ENCODE data around the gene MOGAT1. TPM values are rescaled to one million over a fixed set of nuclear protein-coding genes. Genes with fewer than 3 reads are reported as not detected.

The MOGAT1 gene
- total RNA-seq, 1 experiment from 2014 or later, result 0.22 TPM

DNA sequence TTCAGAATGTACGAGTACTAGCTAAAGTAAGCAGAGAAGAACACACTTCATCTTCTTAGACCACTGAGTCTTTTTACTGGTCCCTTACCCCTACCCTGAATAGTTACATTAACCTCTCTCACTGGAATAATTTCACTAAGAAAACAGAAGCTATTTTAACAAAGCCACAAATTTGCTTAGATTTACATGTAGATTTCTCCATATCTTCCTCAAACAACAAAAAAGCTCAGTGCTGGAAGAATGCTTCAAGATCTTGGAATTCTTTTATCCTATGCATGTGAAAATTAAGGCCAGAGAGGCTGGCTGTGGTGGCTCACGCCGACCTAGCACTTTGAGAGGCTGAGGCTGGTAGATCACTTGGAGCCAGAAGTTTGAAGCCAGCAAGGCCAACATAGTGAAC lies 35.2 kb downstream of the MOGAT1 start:
- ChIA-PET POLR2A (no interaction called here), RAD21 (ENCODE audit: low non-redundant PET in 1 of 2, low total read pairs in 2 of 2, uncharacterized antibody in 2 of 2, unreplicated experiment in 2 of 2) (no interaction called here), CTCF (interaction anchor here (3.3 to 4.1 kb wide), 2 partner anchors 195 to 233 kb away, joined by 15 to 52 read pairs; no protein-coding TSS in a partner anchor)
- no peaks in the 10 kb centered on the region for H3K9me3 ChIP-seq (ENCODE audit: control insufficient read depth in 1 of 2, insufficient read depth in 1 of 2, low read depth in 1 of 2, low read length in 2 of 2)
- TF ChIP-seq EZH2 (IDR thresholded peaks at IDR 0.05) (no peak), YY1 (IDR thresholded peaks at IDR 0.05; ENCODE audit: extremely low read depth, insufficient replicate concordance, low read depth, low read length) (no peak), FOSL1 (IDR thresholded peaks at IDR 0.05; ENCODE audit: low read depth) (no peak), RAD21 (IDR thresholded peaks at IDR 0.05; ENCODE audit: low read depth) (no peak), JUND (IDR thresholded peaks at IDR 0.05) (no peak), EGR1 (IDR thresholded peaks at IDR 0.05; ENCODE audit: low read depth) (no peak), TCF7L2 (IDR thresholded peaks at IDR 0.05; ENCODE audit: borderline replicate concordance, extremely low read depth, insufficient read depth, insufficient read length) (no peak), SP1 (IDR thresholded peaks at IDR 0.05; ENCODE audit: low read depth) (no peak), POLR2AphosphoS5 (IDR thresholded peaks at IDR 0.05; ENCODE audit: low read depth, low read length) (no peak), CEBPB (IDR thresholded peaks at IDR 0.05; ENCODE audit: low read depth) (no peak), ELF1 (IDR thresholded peaks at IDR 0.05; ENCODE audit: borderline replicate concordance, low read depth) (no peak), ZFX (IDR thresholded peaks at IDR 0.05) (no peak), SIN3A (IDR thresholded peaks at IDR 0.05; ENCODE audit: low read depth) (no peak), POLR2A (IDR thresholded peaks at IDR 0.05; ENCODE audit: borderline replicate concordance, extremely low read depth, insufficient read depth, insufficient read length) (no peak), ZNF274 (IDR thresholded peaks at IDR 0.05; ENCODE audit: low read depth, low read length) (no peak)
- TF ChIP-seq, protein P1, sequence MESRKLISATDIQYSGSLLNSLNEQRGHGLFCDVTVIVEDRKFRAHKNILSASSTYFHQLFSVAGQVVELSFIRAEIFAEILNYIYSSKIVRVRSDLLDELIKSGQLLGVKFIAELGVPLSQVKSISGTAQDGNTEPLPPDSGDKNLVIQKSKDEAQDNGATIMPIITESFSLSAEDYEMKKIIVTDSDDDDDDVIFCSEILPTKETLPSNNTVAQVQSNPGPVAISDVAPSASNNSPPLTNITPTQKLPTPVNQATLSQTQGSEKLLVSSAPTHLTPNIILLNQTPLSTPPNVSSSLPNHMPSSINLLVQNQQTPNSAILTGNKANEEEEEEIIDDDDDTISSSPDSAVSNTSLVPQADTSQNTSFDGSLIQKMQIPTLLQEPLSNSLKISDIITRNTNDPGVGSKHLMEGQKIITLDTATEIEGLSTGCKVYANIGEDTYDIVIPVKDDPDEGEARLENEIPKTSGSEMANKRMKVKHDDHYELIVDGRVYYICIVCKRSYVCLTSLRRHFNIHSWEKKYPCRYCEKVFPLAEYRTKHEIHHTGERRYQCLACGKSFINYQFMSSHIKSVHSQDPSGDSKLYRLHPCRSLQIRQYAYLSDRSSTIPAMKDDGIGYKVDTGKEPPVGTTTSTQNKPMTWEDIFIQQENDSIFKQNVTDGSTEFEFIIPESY (IDR thresholded peaks at IDR 0.05; ENCODE audit: extremely low read depth, insufficient replicate concordance, low read length), result no peak
- TF ChIP-seq, protein P2, sequence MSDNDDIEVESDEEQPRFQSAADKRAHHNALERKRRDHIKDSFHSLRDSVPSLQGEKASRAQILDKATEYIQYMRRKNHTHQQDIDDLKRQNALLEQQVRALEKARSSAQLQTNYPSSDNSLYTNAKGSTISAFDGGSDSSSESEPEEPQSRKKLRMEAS (IDR thresholded peaks at IDR 0.05), result no peak
- no TSS peak for BruUV-seq (replicated peaks)
- H3K9me2 ChIP-seq (ENCODE audit: insufficient read depth), result no peaks in the 10 kb centered on the region
- no peaks in the 10 kb centered on the region for H3K36me3 ChIP-seq (ENCODE audit: control insufficient read depth in 1 of 2, insufficient read depth in 2 of 2, low read length in 2 of 2)
- H3K4me3 ChIP-seq (replicated peaks in 1 of 2; ENCODE audit: low read depth in 1 of 2, low read length in 2 of 2), result no peak overlapping the region
- H4K20me1 ChIP-seq (ENCODE audit: insufficient read depth), result no peaks in the 10 kb centered on the region
- H3K27ac ChIP-seq (ENCODE audit: low read depth, low read length), result no peak overlapping the region
- no peaks in the 10 kb centered on the region for H3K27me3 ChIP-seq (ENCODE audit: insufficient read depth, low read length)
- no peaks in the 10 kb centered on the region for H3K79me2 ChIP-seq (ENCODE audit: insufficient read depth, low read length)
- DNase-seq (ENCODE audit: low read depth, low spot score), result no peak
- no peak overlapping the region for H3K9ac ChIP-seq (ENCODE audit: low read length)
- peaks cover 8 to 24% of the 10 kb centered on the region in 2 experiments; a peak in 3 of 4 replicates for H3K4me1 ChIP-seq (ENCODE audit: control insufficient read depth in 1 of 2, insufficient read depth in 2 of 2, low read length in 2 of 2)
- no peak overlapping the region for H2AFZ ChIP-seq (ENCODE audit: low read depth, low read length, poor library complexity, severe bottlenecking)
- no peak for ATAC-seq
- intact Hi-C loops (cut with micrococcal nuclease), result no loop called here
- H3K4me2 ChIP-seq (ENCODE audit: low read length), result no peak overlapping the region

Measured in HCT116 (cell line).